Mesendoderm (in vitro differentiated cells): Measurements from ENCODE around the gene CACNB2.

ENCODE experiments used
- DNase-seq: peaks from one replicate; pipeline ENCODE4 v3.0.0; 2013
- H2AK5ac ChIP-seq: 2 replicates; pipeline ENCODE4 v1.6.1; 2013; ENCODE audit warnings: low read length, inconsistent platforms
- H2BK120ac ChIP-seq: 2 replicates; pipeline ENCODE4 v1.6.1; 2013; ENCODE audit warnings: low read depth, mild to moderate bottlenecking, low read length, moderate library complexity, mixed read lengths
- H2BK15ac ChIP-seq: replicated peaks from 2 replicates; pipeline ENCODE4 v1.6.1; 2013; ENCODE audit warnings: low read depth, mild to moderate bottlenecking, moderate library complexity
- H2BK5ac ChIP-seq: 2 replicates; pipeline ENCODE4 v1.6.1; 2013; ENCODE audit warnings: low read length, inconsistent platforms
- H3K18ac ChIP-seq: 2 replicates; pipeline ENCODE4 v1.6.1; 2013; ENCODE audit warnings: mild to moderate bottlenecking, low read length, mixed read lengths
- H3K23ac ChIP-seq: one replicate; pipeline ENCODE4 v1.6.1; 2013; ENCODE audit warnings: low read length
- H3K27ac ChIP-seq: 2 replicates; pipeline ENCODE4 v1.5.1; 2013; ENCODE audit warnings: low read depth, mild to moderate bottlenecking, inconsistent platforms, low read length, moderate library complexity
- H3K27me3 ChIP-seq: 2 replicates; pipeline ENCODE4 v1.6.1; 2013; ENCODE audit warnings: low read length, control low read depth, mild to moderate bottlenecking, inconsistent platforms; ENCODE audit not compliant: insufficient read depth, poor library complexity
- H3K36me3 ChIP-seq: 2 replicates; pipeline ENCODE4 v1.6.1; 2013; ENCODE audit warnings: low read length, inconsistent platforms; ENCODE audit not compliant: control insufficient read depth, insufficient read depth
- H3K4ac ChIP-seq: one replicate; pipeline ENCODE4 v1.6.1; 2013; ENCODE audit warnings: low read depth, mild to moderate bottlenecking, low read length, moderate library complexity
- H3K4me1 ChIP-seq: 2 replicates; pipeline ENCODE4 v1.6.1; 2013; ENCODE audit warnings: low read depth, low read length, inconsistent platforms; ENCODE audit not compliant: control insufficient read depth
- H3K4me2 ChIP-seq: 2 replicates; pipeline ENCODE4 v1.6.1; 2013; ENCODE audit warnings: low read length
- H3K4me3 ChIP-seq: 2 replicates; pipeline ENCODE4 v1.5.1; 2013; ENCODE audit warnings: mild to moderate bottlenecking, low read length
- H3K56ac ChIP-seq: one replicate; pipeline ENCODE4 v1.6.1; 2013; ENCODE audit warnings: low read length
- H3K79me1 ChIP-seq: 2 replicates; pipeline ENCODE4 v1.6.1; 2013; ENCODE audit warnings: low read length, inconsistent platforms
- H3K79me2 ChIP-seq: 2 replicates; pipeline ENCODE4 v1.6.1; 2013; ENCODE audit warnings: mild to moderate bottlenecking, low read length; ENCODE audit not compliant: control insufficient read depth, insufficient read depth
- H3K9ac ChIP-seq: 2 replicates; pipeline ENCODE4 v1.6.1; 2013; ENCODE audit warnings: low read length, inconsistent platforms
- H4K5ac ChIP-seq: one replicate; pipeline ENCODE4 v1.6.1; 2013; ENCODE audit warnings: low read length
- H4K8ac ChIP-seq: one replicate; pipeline ENCODE4 v1.6.1; 2013; ENCODE audit warnings: low read depth, mild to moderate bottlenecking, control low read depth, low read length, moderate library complexity
- WGBS: extraction: QIAGEN DNeasy Blood & Tissue Kit; methylation state at CpG from one replicate; pipeline ENCODE4 v1.1.7; 2013; ENCODE audit warnings: low lambda C conversion rate, missing lambda C conversion rate; ENCODE audit not compliant: insufficient coverage; ENCODE audit errors: extremely low coverage; 5-methylcytosine and 5-hydroxymethylcytosine counted together

CACNB2 gene

GRCh38 chr10:18210711-18211110 is 70.5 kb downstream of the CACNB2 start:
- Histone ChIP-seq H3K79me2 (no peaks in the 10 kb centered on the region), H3K27ac (no peak overlapping the region), H3K9ac (no peak overlapping the region), H2BK120ac (no peak overlapping the region), H3K4me1 (no peaks in the 10 kb centered on the region), H3K4me3 (no peak overlapping the region), H3K23ac (no peak overlapping the region), H3K56ac (no peak overlapping the region), H3K4ac (no peak overlapping the region), H3K36me3 (no peaks in the 10 kb centered on the region), H2BK15ac (no peak overlapping the region), H3K18ac (no peak overlapping the region), H4K5ac (no peak overlapping the region), H3K27me3 (no peaks in the 10 kb centered on the region), H3K79me1 (no peaks in the 10 kb centered on the region), H4K8ac (no peak overlapping the region), H2BK5ac (no peak overlapping the region), H2AK5ac (no peak overlapping the region), H3K4me2 (no peak overlapping the region)
- no peak for DNase-seq
- WGBS, result no CpG with 5 or more reads among the region's 2 CpGs

GRCh38 chr10:18211862-18212261 is 71.6 kb downstream of the CACNB2 start:
- H2BK15ac ChIP-seq, result no peak overlapping the region
- H3K56ac ChIP-seq, result no peak overlapping the region
- no CpG with 5 or more reads among the region's 4 CpGs for WGBS
- no peaks in the 10 kb centered on the region for H3K79me1 ChIP-seq
- no peak overlapping the region for H4K8ac ChIP-seq
- H3K4ac ChIP-seq, result no peak overlapping the region
- H3K18ac ChIP-seq, result no peak overlapping the region
- DNase-seq, result no peak
- no peaks in the 10 kb centered on the region for H3K36me3 ChIP-seq
- no peak overlapping the region for H3K27ac ChIP-seq
- no peaks in the 10 kb centered on the region for H3K27me3 ChIP-seq
- H2AK5ac ChIP-seq, result no peak overlapping the region
- no peak overlapping the region for H3K9ac ChIP-seq
- H2BK5ac ChIP-seq, result no peak overlapping the region
- no peaks in the 10 kb centered on the region for H3K79me2 ChIP-seq
- no peak overlapping the region for H3K23ac ChIP-seq
- H3K4me3 ChIP-seq, result no peak overlapping the region
- no peaks in the 10 kb centered on the region for H3K4me1 ChIP-seq
- no peak overlapping the region for H3K4me2 ChIP-seq
- no peak overlapping the region for H2BK120ac ChIP-seq
- H4K5ac ChIP-seq, result no peak overlapping the region

- Histone ChIP-seq H3K18ac (no peak overlapping the region), H3K4me2 (no peak overlapping the region), H3K9ac (no peak overlapping the region), H3K79me2 (no peaks in the 10 kb centered on the region), H2BK5ac (no peak overlapping the region), H4K8ac (no peak overlapping the region), H3K23ac (no peak overlapping the region), H2AK5ac (no peak overlapping the region), H3K36me3 (no peaks in the 10 kb centered on the region), H3K4me1 (no peaks in the 10 kb centered on the region), H3K4me3 (no peak overlapping the region), H2BK120ac (no peak overlapping the region), H4K5ac (no peak overlapping the region), H3K27ac (no peak overlapping the region), H3K27me3 (no peaks in the 10 kb centered on the region), H3K79me1 (no peaks in the 10 kb centered on the region), H3K4ac (no peak overlapping the region), H2BK15ac (no peak overlapping the region), H3K56ac (no peak overlapping the region)
- no CpG with 5 or more reads among the region's 4 CpGs for WGBS
- DNase-seq, result no peak
Measured at GRCh38 chr10:18213271-18213670, 73.0 kb downstream of the CACNB2 start.

GRCh38 chr10:18214691-18215563 is 74.7 kb downstream of the CACNB2 start:
- no peak overlapping the region for H4K5ac ChIP-seq
- H3K56ac ChIP-seq, result peak overlapping the region; percentile 5
- H3K79me2 ChIP-seq, result no peaks in the 10 kb centered on the region
- H3K79me1 ChIP-seq, result no peaks in the 10 kb centered on the region
- H3K18ac ChIP-seq, result no peak overlapping the region
- H3K4me3 ChIP-seq, result no peak overlapping the region
- no peak overlapping the region for H4K8ac ChIP-seq
- no peaks in the 10 kb centered on the region for H3K36me3 ChIP-seq
- no peak overlapping the region for H3K4me2 ChIP-seq
- H2BK5ac ChIP-seq, result no peak overlapping the region
- H2AK5ac ChIP-seq, result no peak overlapping the region
- no peak overlapping the region for H2BK120ac ChIP-seq
- no peaks in the 10 kb centered on the region for H3K27me3 ChIP-seq
- H3K23ac ChIP-seq, result no peak overlapping the region
- no peak overlapping the region for H3K27ac ChIP-seq
- WGBS, result no CpG with 5 or more reads among the region's 10 CpGs
- H3K9ac ChIP-seq, result no peak overlapping the region
- peak; percentile 60 for DNase-seq
- H3K4ac ChIP-seq, result no peak overlapping the region
- no peak overlapping the region for H2BK15ac ChIP-seq
- no peaks in the 10 kb centered on the region for H3K4me1 ChIP-seq

GRCh38 chr10:18216482-18216881 is 76.3 kb downstream of the CACNB2 start:
- H3K18ac ChIP-seq, result no peak overlapping the region
- H3K4ac ChIP-seq, result no peak overlapping the region
- DNase-seq, result no peak
- H3K4me1 ChIP-seq, result no peaks in the 10 kb centered on the region
- no CpG with 5 or more reads among the region's 2 CpGs for WGBS
- H3K27me3 ChIP-seq, result no peaks in the 10 kb centered on the region
- H4K5ac ChIP-seq, result no peak overlapping the region
- no peaks in the 10 kb centered on the region for H3K79me1 ChIP-seq
- H3K56ac ChIP-seq, result no peak overlapping the region
- no peak overlapping the region for H3K27ac ChIP-seq
- H4K8ac ChIP-seq, result no peak overlapping the region
- no peak overlapping the region for H3K9ac ChIP-seq
- H2BK15ac ChIP-seq, result no peak overlapping the region
- no peaks in the 10 kb centered on the region for H3K79me2 ChIP-seq
- H3K4me3 ChIP-seq, result no peak overlapping the region
- H2BK120ac ChIP-seq, result no peak overlapping the region
- no peak overlapping the region for H2AK5ac ChIP-seq
- no peaks in the 10 kb centered on the region for H3K36me3 ChIP-seq
- no peak overlapping the region for H3K23ac ChIP-seq
- H2BK5ac ChIP-seq, result no peak overlapping the region
- H3K4me2 ChIP-seq, result no peak overlapping the region

- WGBS, result no CpG with 5 or more reads among the region's 2 CpGs
- Histone ChIP-seq H3K79me1 (no peaks in the 10 kb centered on the region), H2BK15ac (no peak overlapping the region), H3K56ac (no peak overlapping the region), H3K79me2 (no peaks in the 10 kb centered on the region), H3K27ac (no peak overlapping the region), H4K5ac (no peak overlapping the region), H2BK120ac (no peak overlapping the region), H3K4me1 (no peaks in the 10 kb centered on the region), H3K27me3 (no peaks in the 10 kb centered on the region), H3K4me3 (no peak overlapping the region), H3K9ac (no peak overlapping the region), H3K36me3 (no peaks in the 10 kb centered on the region), H3K4me2 (no peak overlapping the region), H2BK5ac (no peak overlapping the region), H3K4ac (no peak overlapping the region), H4K8ac (no peak overlapping the region), H3K23ac (no peak overlapping the region), H3K18ac (no peak overlapping the region), H2AK5ac (no peak overlapping the region)
- DNase-seq, result no peak
Measured at GRCh38 chr10:18217577-18217976, 77.4 kb downstream of the CACNB2 start.
